ENCODE results near the gene NEB.

DNA sequence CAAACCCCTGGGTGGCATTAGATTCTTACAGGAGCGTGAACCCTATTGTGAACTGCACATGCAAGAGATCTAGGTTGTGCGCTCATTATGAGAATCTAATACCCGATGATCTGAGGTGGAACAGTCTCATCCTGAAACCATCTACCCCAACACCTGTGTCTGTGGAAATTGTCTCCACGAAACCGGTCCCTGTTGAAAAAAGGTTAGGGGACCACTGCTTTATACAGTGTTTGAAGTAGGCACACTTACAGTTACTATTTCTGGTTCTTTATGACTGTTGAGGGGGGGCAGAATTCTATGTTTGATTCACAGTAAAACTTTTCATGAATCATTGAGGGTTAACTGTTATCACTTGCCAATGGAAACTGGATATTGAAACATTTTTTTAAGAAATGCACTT, 252.5 kb downstream of the NEB start:
- TF ChIP-seq, protein P1, sequence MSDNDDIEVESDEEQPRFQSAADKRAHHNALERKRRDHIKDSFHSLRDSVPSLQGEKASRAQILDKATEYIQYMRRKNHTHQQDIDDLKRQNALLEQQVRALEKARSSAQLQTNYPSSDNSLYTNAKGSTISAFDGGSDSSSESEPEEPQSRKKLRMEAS (IDR thresholded peaks at IDR 0.05) = no peak
- TF ChIP-seq RAD21 (IDR thresholded peaks at IDR 0.05; ENCODE audit: low read depth) (no peak), CEBPB (IDR thresholded peaks at IDR 0.05) (no peak), YY1 (IDR thresholded peaks at IDR 0.05; ENCODE audit: low read depth) (no peak), EP300 (IDR thresholded peaks at IDR 0.05; ENCODE audit: borderline replicate concordance) (no peak), CREB1 (IDR thresholded peaks at IDR 0.05; ENCODE audit: low read depth) (no peak)
- TF ChIP-seq, protein P2, sequence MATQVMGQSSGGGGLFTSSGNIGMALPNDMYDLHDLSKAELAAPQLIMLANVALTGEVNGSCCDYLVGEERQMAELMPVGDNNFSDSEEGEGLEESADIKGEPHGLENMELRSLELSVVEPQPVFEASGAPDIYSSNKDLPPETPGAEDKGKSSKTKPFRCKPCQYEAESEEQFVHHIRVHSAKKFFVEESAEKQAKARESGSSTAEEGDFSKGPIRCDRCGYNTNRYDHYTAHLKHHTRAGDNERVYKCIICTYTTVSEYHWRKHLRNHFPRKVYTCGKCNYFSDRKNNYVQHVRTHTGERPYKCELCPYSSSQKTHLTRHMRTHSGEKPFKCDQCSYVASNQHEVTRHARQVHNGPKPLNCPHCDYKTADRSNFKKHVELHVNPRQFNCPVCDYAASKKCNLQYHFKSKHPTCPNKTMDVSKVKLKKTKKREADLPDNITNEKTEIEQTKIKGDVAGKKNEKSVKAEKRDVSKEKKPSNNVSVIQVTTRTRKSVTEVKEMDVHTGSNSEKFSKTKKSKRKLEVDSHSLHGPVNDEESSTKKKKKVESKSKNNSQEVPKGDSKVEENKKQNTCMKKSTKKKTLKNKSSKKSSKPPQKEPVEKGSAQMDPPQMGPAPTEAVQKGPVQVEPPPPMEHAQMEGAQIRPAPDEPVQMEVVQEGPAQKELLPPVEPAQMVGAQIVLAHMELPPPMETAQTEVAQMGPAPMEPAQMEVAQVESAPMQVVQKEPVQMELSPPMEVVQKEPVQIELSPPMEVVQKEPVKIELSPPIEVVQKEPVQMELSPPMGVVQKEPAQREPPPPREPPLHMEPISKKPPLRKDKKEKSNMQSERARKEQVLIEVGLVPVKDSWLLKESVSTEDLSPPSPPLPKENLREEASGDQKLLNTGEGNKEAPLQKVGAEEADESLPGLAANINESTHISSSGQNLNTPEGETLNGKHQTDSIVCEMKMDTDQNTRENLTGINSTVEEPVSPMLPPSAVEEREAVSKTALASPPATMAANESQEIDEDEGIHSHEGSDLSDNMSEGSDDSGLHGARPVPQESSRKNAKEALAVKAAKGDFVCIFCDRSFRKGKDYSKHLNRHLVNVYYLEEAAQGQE (IDR thresholded peaks at IDR 0.05; ENCODE audit: low read depth) = no peak

Data from Ishikawa (cell line).